GM12864 (cell line): ENCODE data around the gene FRMD4A.

Source experiments
- DNase-seq: peaks from one replicate; pipeline ENCODE4 v3.0.0-alpha.2; 2011; ENCODE audit warnings: low read depth
- H3K4me3 ChIP-seq: 2 replicates; pipeline ENCODE4 v1.5.1; 2011; ENCODE audit warnings: mild to moderate bottlenecking, low read depth, low read length, control low read depth
- TF ChIP-seq, protein P1 (sequence below): IDR thresholded peaks from 2 replicates; pipeline ENCODE4 v1.5.1; 2011; ENCODE audit warnings: low read depth, mild to moderate bottlenecking, moderate library complexity, low read length, control low read depth, inconsistent platforms; ENCODE audit errors: missing control alignments

Gene FRMD4A

GRCh38 chr10:13724484-13724883 lies 606.2 kb downstream of the FRMD4A start:
- H3K4me3 ChIP-seq: no peak overlapping the region
- no peak for DNase-seq
- TF ChIP-seq, protein P1, sequence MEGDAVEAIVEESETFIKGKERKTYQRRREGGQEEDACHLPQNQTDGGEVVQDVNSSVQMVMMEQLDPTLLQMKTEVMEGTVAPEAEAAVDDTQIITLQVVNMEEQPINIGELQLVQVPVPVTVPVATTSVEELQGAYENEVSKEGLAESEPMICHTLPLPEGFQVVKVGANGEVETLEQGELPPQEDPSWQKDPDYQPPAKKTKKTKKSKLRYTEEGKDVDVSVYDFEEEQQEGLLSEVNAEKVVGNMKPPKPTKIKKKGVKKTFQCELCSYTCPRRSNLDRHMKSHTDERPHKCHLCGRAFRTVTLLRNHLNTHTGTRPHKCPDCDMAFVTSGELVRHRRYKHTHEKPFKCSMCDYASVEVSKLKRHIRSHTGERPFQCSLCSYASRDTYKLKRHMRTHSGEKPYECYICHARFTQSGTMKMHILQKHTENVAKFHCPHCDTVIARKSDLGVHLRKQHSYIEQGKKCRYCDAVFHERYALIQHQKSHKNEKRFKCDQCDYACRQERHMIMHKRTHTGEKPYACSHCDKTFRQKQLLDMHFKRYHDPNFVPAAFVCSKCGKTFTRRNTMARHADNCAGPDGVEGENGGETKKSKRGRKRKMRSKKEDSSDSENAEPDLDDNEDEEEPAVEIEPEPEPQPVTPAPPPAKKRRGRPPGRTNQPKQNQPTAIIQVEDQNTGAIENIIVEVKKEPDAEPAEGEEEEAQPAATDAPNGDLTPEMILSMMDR: no peak

- no peak overlapping the region for H3K4me3 ChIP-seq
- TF ChIP-seq, protein P1: no peak
- no peak for DNase-seq
Measured at GRCh38 chr10:13722747-13723653, 607.7 kb downstream of the FRMD4A start.

- TF ChIP-seq, protein P1: no peak
- no peak for DNase-seq
- H3K4me3 ChIP-seq: no peak overlapping the region
Measured at GRCh38 chr10:13721486-13721885, 609.2 kb downstream of the FRMD4A start.

DNA sequence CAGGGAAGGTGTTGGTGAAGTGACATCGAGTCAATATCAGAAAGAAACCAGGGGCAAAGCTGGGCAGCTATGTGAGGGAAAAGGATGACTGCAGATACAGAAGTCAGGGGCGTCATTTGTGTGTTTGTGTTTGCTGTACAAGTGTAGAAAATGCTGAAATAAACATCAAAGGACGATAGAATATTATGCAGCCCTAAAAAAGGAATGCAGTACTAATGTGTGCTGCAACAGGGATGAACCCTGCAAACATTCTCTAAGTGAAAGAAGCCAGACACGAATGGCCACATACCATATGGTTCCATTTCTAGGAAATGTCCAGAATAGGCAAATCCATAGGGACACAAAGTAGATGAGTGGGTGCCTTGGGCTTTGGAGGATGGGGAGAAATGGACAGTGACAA lies 610.0 kb downstream of the FRMD4A start:
- TF ChIP-seq, protein P1: no peak
- no peak overlapping the region for H3K4me3 ChIP-seq
- DNase-seq: no peak

DNA sequence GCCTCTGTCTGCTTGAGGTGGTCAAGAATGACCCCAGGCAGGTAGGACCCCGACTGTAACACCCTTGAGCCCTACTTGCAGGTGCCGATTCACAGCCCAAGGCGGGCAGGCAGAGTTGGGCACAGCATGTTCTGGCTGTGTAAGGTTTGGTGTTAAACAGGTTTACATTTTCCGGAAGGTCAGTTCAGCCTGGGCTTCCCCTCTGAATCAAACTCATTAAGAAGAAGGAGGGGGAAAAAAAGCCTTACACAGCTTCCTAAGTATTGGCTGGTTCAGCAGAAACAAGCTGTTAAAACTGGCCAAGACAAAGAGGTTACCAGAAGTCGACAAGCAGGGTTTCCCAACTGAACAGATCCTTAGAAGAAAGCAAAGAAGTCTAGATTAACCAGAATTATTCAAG lies 611.3 kb downstream of the FRMD4A start:
- H3K4me3 ChIP-seq: no peak overlapping the region
- TF ChIP-seq, protein P1: no peak
- DNase-seq: no peak

- H3K4me3 ChIP-seq: no peak overlapping the region
- TF ChIP-seq, protein P1: no peak
- no peak for DNase-seq
Measured at GRCh38 chr10:13718820-13719219, 611.9 kb downstream of the FRMD4A start.
